HEK293 (cell line): Measurements from ENCODE around the gene FAM89B.

Experiments used
- CTCF ChIA-PET: fragments of 350-600 bp; formaldehyde crosslinking; extraction: SDS; loops from one replicate; lab custom pipeline; 2021; ENCODE audit warnings: antibody characterized with exemption; lab: Yijun Ruan, JAX
- POLR2A ChIA-PET: fragments of 300-600 bp; formaldehyde crosslinking; extraction: SDS; loops from one replicate; lab custom pipeline; 2020; ENCODE audit warnings: antibody characterized with exemption, inconsistent platforms; lab: Yijun Ruan, JAX
- H3K27ac ChIP-seq: fragments of 200-500 bp; sonication (Bioruptor generic); 2 replicates; pipeline ENCODE4 v1.5.1; 2014; ENCODE audit warnings: low read depth, low read length, control low read depth, inconsistent platforms; ENCODE audit errors: extremely low read depth
- H3K36me3 ChIP-seq, 2 experiments: fragments of 200-500 bp in 1 of 2; sonication (Bioruptor generic) in 1 of 2; 1 replicate in 1 of 2; 2 replicates in 1 of 2; pipeline ENCODE4 v1.5.1; 2014 to 2017; ENCODE audit warnings: inconsistent platforms in 2 of 2, low read length in 2 of 2; ENCODE audit not compliant: control insufficient read depth in 2 of 2, insufficient read depth in 1 of 2
- H3K4me1 ChIP-seq: fragments of 200-500 bp; sonication (Bioruptor generic); 2 replicates; pipeline ENCODE4 v1.5.1; 2014; ENCODE audit warnings: mild to moderate bottlenecking, low read length, inconsistent platforms; ENCODE audit not compliant: control insufficient read depth, insufficient read depth
- H3K4me3 ChIP-seq: 2 replicates; pipeline ENCODE4 v1.5.1; 2011; ENCODE audit warnings: low read depth, mild to moderate bottlenecking, control low read depth, low read length, moderate library complexity
- H3K9me3 ChIP-seq: fragments of 200-500 bp; sonication (Bioruptor generic); 2 replicates; pipeline ENCODE4 v1.5.1; 2014; ENCODE audit warnings: low read depth, low read length, inconsistent platforms; ENCODE audit not compliant: control insufficient read depth, insufficient read depth
- CTCF ChIP-seq: fragments of 450-650 bp; formaldehyde crosslinking; IDR thresholded peaks from 2 replicates; pipeline ENCODE4 v1.5.1; 2016; ENCODE audit warnings: missing biosample characterization, missing genetic modification characterization
- FEZF1 ChIP-seq: fragments of 450-650 bp; formaldehyde crosslinking; IDR thresholded peaks from 2 replicates; pipeline ENCODE4 v1.5.1; 2016; ENCODE audit warnings: missing biosample characterization, missing genetic modification characterization
- GLIS1 ChIP-seq: fragments of 450-650 bp; formaldehyde crosslinking; IDR thresholded peaks from 2 replicates; pipeline ENCODE4 v1.5.1; 2016; ENCODE audit warnings: missing biosample characterization, missing genetic modification characterization
- GLIS2 ChIP-seq: fragments of 450-650 bp; formaldehyde crosslinking; IDR thresholded peaks from 2 replicates; pipeline ENCODE4 v1.5.1; 2016; ENCODE audit warnings: missing biosample characterization, missing genetic modification characterization
- KLF17 ChIP-seq: fragments of 450-650 bp; formaldehyde crosslinking; IDR thresholded peaks from 2 replicates; pipeline ENCODE4 v1.5.1; 2016; ENCODE audit warnings: missing biosample characterization, missing genetic modification characterization
- PATZ1 ChIP-seq: fragments of 450-650 bp; formaldehyde crosslinking; IDR thresholded peaks from 2 replicates; pipeline ENCODE4 v1.5.1; 2016; ENCODE audit warnings: missing biosample characterization, missing genetic modification characterization
- SCRT2 ChIP-seq: fragments of 450-650 bp; formaldehyde crosslinking; IDR thresholded peaks from 2 replicates; pipeline ENCODE4 v1.5.1; 2016; ENCODE audit warnings: missing biosample characterization, missing genetic modification characterization
- SP7 ChIP-seq: fragments of 450-650 bp; formaldehyde crosslinking; IDR thresholded peaks from 2 replicates; pipeline ENCODE4 v1.5.1; 2016; ENCODE audit warnings: missing biosample characterization, missing genetic modification characterization
- ZBTB20 ChIP-seq: fragments of 450-650 bp; formaldehyde crosslinking; IDR thresholded peaks from 2 replicates; pipeline ENCODE4 v1.5.1; 2016; ENCODE audit warnings: missing biosample characterization, missing genetic modification characterization
- ZBTB6 ChIP-seq: fragments of 450-650 bp; formaldehyde crosslinking; IDR thresholded peaks from 2 replicates; pipeline ENCODE4 v1.5.1; 2017; ENCODE audit warnings: missing biosample characterization, missing genetic modification characterization
- ZIC2 ChIP-seq: fragments of 450-650 bp; formaldehyde crosslinking; IDR thresholded peaks from 2 replicates; pipeline ENCODE4 v1.5.1; 2016; ENCODE audit warnings: missing biosample characterization, missing genetic modification characterization
- ZNF184 ChIP-seq: fragments of 450-650 bp; IDR thresholded peaks from 2 replicates; pipeline ENCODE4 v1.5.1; 2018; ENCODE audit warnings: missing biosample characterization, mild to moderate bottlenecking, missing genetic modification characterization
- ZNF221 ChIP-seq: fragments of 450-650 bp; formaldehyde crosslinking; IDR thresholded peaks from 2 replicates; pipeline ENCODE4 v1.5.1; 2017; ENCODE audit warnings: missing biosample characterization, missing genetic modification characterization, borderline replicate concordance
- ZNF354C ChIP-seq: fragments of 450-650 bp; formaldehyde crosslinking; IDR thresholded peaks from 2 replicates; pipeline ENCODE4 v1.5.1; 2016; ENCODE audit warnings: missing biosample characterization, missing genetic modification characterization, low read depth, borderline replicate concordance
- ZNF366 ChIP-seq: fragments of 450-650 bp; formaldehyde crosslinking; conservative IDR thresholded peaks from 2 replicates; pipeline ENCODE4 v1.5.1; 2016; ENCODE audit warnings: missing biosample characterization, missing genetic modification characterization
- ZNF398 ChIP-seq: fragments of 450-650 bp; formaldehyde crosslinking; IDR thresholded peaks from 2 replicates; pipeline ENCODE4 v1.5.1; 2017; ENCODE audit warnings: missing biosample characterization, missing genetic modification characterization
- ZNF423 ChIP-seq: fragments of 450-650 bp; formaldehyde crosslinking; IDR thresholded peaks from 2 replicates; pipeline ENCODE4 v1.5.1; 2016; ENCODE audit warnings: missing biosample characterization, missing genetic modification characterization
- ZNF514 ChIP-seq: fragments of 450-650 bp; formaldehyde crosslinking; IDR thresholded peaks from 2 replicates; pipeline ENCODE4 v1.5.1; 2016; ENCODE audit warnings: missing biosample characterization, missing genetic modification characterization
- ZNF555 ChIP-seq: fragments of 450-650 bp; formaldehyde crosslinking; conservative IDR thresholded peaks from 2 replicates; pipeline ENCODE4 v1.5.1; 2017; ENCODE audit warnings: missing biosample characterization, mild to moderate bottlenecking, missing genetic modification characterization, inconsistent platforms
- ZNF561 ChIP-seq: fragments of 450-650 bp; IDR thresholded peaks from 2 replicates; pipeline ENCODE4 v1.5.1; 2018; ENCODE audit warnings: missing biosample characterization, missing genetic modification characterization, borderline replicate concordance
- ZNF777 ChIP-seq: fragments of 450-650 bp; formaldehyde crosslinking; IDR thresholded peaks from 2 replicates; pipeline ENCODE4 v1.5.1; 2017; ENCODE audit warnings: missing biosample characterization, missing genetic modification characterization, borderline replicate concordance
- ZSCAN4 ChIP-seq: fragments of 450-650 bp; formaldehyde crosslinking; IDR thresholded peaks from 2 replicates; pipeline ENCODE4 v1.5.1; 2017; ENCODE audit warnings: missing biosample characterization, missing genetic modification characterization

Gene FAM89B

GRCh38 chr11:65558002-65558929 is 14.1 kb upstream of the FAM89B start, which contains the start of gene LTBP3 (continued):
- TF ChIP-seq GLIS2 (peak; percentile 40), SCRT2 (tag by site-specific recombination) (no peak), ZNF561 (tag by site-specific recombination) (peak; percentile 23; the same call in 1 of the 2 replicates), FEZF1 (tag by site-specific recombination) (peak; percentile 73), ZNF777 (tag by site-specific recombination) (no peak)

GRCh38 chr11:65558930-65559509 is 13.3 kb upstream of the FAM89B start:
- H3K4me3 ChIP-seq, result peak overlapping the region; percentile 25
- H3K9me3 ChIP-seq, result no peaks in the 10 kb centered on the region
- peaks cover 0 to 5% of the 10 kb centered on the region in 2 experiments; a peak in 1 of 3 replicates for H3K36me3 ChIP-seq
- H3K4me1 ChIP-seq, result peaks cover 19% of the 10 kb centered on the region
- POLR2A ChIA-PET, result interaction anchor here (0.9 to 4.1 kb wide), 8 partner anchors 11 to 299 kb away, joined by 3 to 41 read pairs (median 7); partner anchors contain the start of genes EHBP1L1, FAM89B, SCYL1 and ZNRD2
- peak overlapping the region; percentile 81 for H3K27ac ChIP-seq
- CTCF ChIA-PET, result interaction anchor here (0.5 to 5.3 kb wide), 5 partner anchors 8 to 121 kb away, joined by 3 to 44 read pairs (median 5); partner anchors contain the start of genes FAM89B and ZNRD2
- TF ChIP-seq ZBTB6 (tag by site-specific recombination) (no peak), ZNF366 (tag by site-specific recombination) (no peak), KLF17 (tag by site-specific recombination) (0 out of 2 replicates have a peak, but pooled peaks have one; percentile 15), ZSCAN4 (tag by site-specific recombination) (no peak), ZNF184 (tag by site-specific recombination) (no peak), ZNF354C (tag by site-specific recombination) (no peak), ZNF398 (tag by site-specific recombination) (no peak), GLIS2 (peak; percentile 76), SP7 (tag by site-specific recombination) (no peak), ZNF423 (tag by site-specific recombination) (peak; percentile 56; the same call in 1 of the 2 replicates), ZNF555 (tag by site-specific recombination) (no peak), ZIC2 (tag by site-specific recombination) (peak; percentile 84), ZNF221 (no peak), SCRT2 (tag by site-specific recombination) (no peak), CTCF (tag by site-specific recombination) (no peak), GLIS1 (tag by site-specific recombination) (peak; percentile 92), PATZ1 (tag by site-specific recombination) (peak; percentile 69), ZNF514 (tag by site-specific recombination) (no peak), ZBTB20 (tag by site-specific recombination) (peak; percentile 44; the same call in 1 of the 2 replicates)
